ENCODE results near the gene STAG2.

The STAG2 gene

GRCh38 chrX:124085063-124085462 lies 123.6 kb downstream of the STAG2 start:
- Histone ChIP-seq H3K27me3 (ENCODE audit: low read depth, low read length) (no peaks in the 10 kb centered on the region), H3K36me3 (replicated peaks; ENCODE audit: low read depth, low read length) (peaks cover 47% of the 10 kb centered on the region), H2AFZ (ENCODE audit: low read depth, low read length) (no peak overlapping the region), H3K4me3 (ENCODE audit: low read length) (no peak overlapping the region), H3K27ac (ENCODE audit: low read length) (no peak overlapping the region), H3K79me2 (ENCODE audit: low read length) (no peaks in the 10 kb centered on the region), H3K4me2 (ENCODE audit: low read length) (no peak overlapping the region), H3K9ac (ENCODE audit: low read length) (no peak overlapping the region), H3K4me1 (ENCODE audit: low read length) (peaks cover 8% of the 10 kb centered on the region; the same call in 1 of the 2 replicates), H4K20me1 (ENCODE audit: insufficient read depth, low read length) (no peaks in the 10 kb centered on the region), H3K9me3 (ENCODE audit: insufficient read depth, low read length) (no peaks in the 10 kb centered on the region)
- TF ChIP-seq CTCF (IDR thresholded peaks at IDR 0.05; ENCODE audit: low read depth, low read length) (no peak), EZH2phosphoT487 (IDR thresholded peaks at IDR 0.05; ENCODE audit: low read depth) (no peak)

- Histone ChIP-seq H3K27ac (ENCODE audit: low read length) (no peak overlapping the region), H3K4me1 (ENCODE audit: low read length) (peaks cover 8% of the 10 kb centered on the region; the same call in 1 of the 2 replicates), H2AFZ (ENCODE audit: low read depth, low read length) (no peak overlapping the region), H3K9me3 (ENCODE audit: insufficient read depth, low read length) (no peaks in the 10 kb centered on the region), H3K79me2 (ENCODE audit: low read length) (no peaks in the 10 kb centered on the region), H3K9ac (ENCODE audit: low read length) (no peak overlapping the region), H3K4me2 (ENCODE audit: low read length) (no peak overlapping the region), H4K20me1 (ENCODE audit: insufficient read depth, low read length) (no peaks in the 10 kb centered on the region), H3K36me3 (replicated peaks; ENCODE audit: low read depth, low read length) (peaks cover 49% of the 10 kb centered on the region), H3K27me3 (ENCODE audit: low read depth, low read length) (no peaks in the 10 kb centered on the region), H3K4me3 (ENCODE audit: low read length) (no peak overlapping the region)
- TF ChIP-seq CTCF (IDR thresholded peaks at IDR 0.05; ENCODE audit: low read depth, low read length) (no peak), EZH2phosphoT487 (IDR thresholded peaks at IDR 0.05; ENCODE audit: low read depth) (no peak)
These were observed 124.9 kb downstream of the STAG2 start for GRCh38 chrX:124086411-124086810.

- Histone ChIP-seq H4K20me1 (ENCODE audit: insufficient read depth, low read length) (no peaks in the 10 kb centered on the region), H3K79me2 (ENCODE audit: low read length) (no peaks in the 10 kb centered on the region), H2AFZ (ENCODE audit: low read depth, low read length) (no peak overlapping the region), H3K4me2 (ENCODE audit: low read length) (no peak overlapping the region), H3K4me3 (ENCODE audit: low read length) (no peak overlapping the region), H3K27me3 (ENCODE audit: low read depth, low read length) (no peaks in the 10 kb centered on the region), H3K36me3 (replicated peaks; ENCODE audit: low read depth, low read length) (peaks cover 51% of the 10 kb centered on the region), H3K9me3 (ENCODE audit: insufficient read depth, low read length) (no peaks in the 10 kb centered on the region), H3K27ac (ENCODE audit: low read length) (no peak overlapping the region), H3K9ac (ENCODE audit: low read length) (no peak overlapping the region), H3K4me1 (ENCODE audit: low read length) (peaks cover 8% of the 10 kb centered on the region; the same call in 1 of the 2 replicates)
- TF ChIP-seq CTCF (IDR thresholded peaks at IDR 0.05; ENCODE audit: low read depth, low read length) (no peak), EZH2phosphoT487 (IDR thresholded peaks at IDR 0.05; ENCODE audit: low read depth) (no peak)
These were observed 125.7 kb downstream of the STAG2 start for GRCh38 chrX:124087000-124087746.

- H3K4me1 ChIP-seq (ENCODE audit: low read length), result no peaks in the 10 kb centered on the region
- H3K27ac ChIP-seq (ENCODE audit: low read length), result no peak overlapping the region
- H3K4me3 ChIP-seq (ENCODE audit: low read length), result no peak overlapping the region
- no peak overlapping the region for H3K9ac ChIP-seq (ENCODE audit: low read length)
- H3K27me3 ChIP-seq (ENCODE audit: low read depth, low read length), result no peaks in the 10 kb centered on the region
- H3K36me3 ChIP-seq (replicated peaks; ENCODE audit: low read depth, low read length), result peaks cover 43% of the 10 kb centered on the region
- H3K9me3 ChIP-seq (ENCODE audit: insufficient read depth, low read length), result no peaks in the 10 kb centered on the region
- no peak overlapping the region for H3K4me2 ChIP-seq (ENCODE audit: low read length)
- H3K79me2 ChIP-seq (ENCODE audit: low read length), result no peaks in the 10 kb centered on the region
- H2AFZ ChIP-seq (ENCODE audit: low read depth, low read length), result no peak overlapping the region
- TF ChIP-seq EZH2phosphoT487 (IDR thresholded peaks at IDR 0.05; ENCODE audit: low read depth) (no peak), CTCF (IDR thresholded peaks at IDR 0.05; ENCODE audit: low read depth, low read length) (no peak)
- no peaks in the 10 kb centered on the region; the same call in 1 of the 2 replicates for H4K20me1 ChIP-seq (ENCODE audit: insufficient read depth, low read length)
These were observed 131.7 kb downstream of the STAG2 start for GRCh38 chrX:124093222-124093621.
